Neutrophil (primary cell): Measurements from ENCODE around the gene COL13A1.

Experiments used
- H3K27ac ChIP-seq: fragments of 200-600 bp; sonication (generic); 2 replicates; pipeline ENCODE4 v1.5.1; 2016; ENCODE audit warnings: mild to moderate bottlenecking, moderate library complexity
- H3K27me3 ChIP-seq: fragments of 200-600 bp; sonication (generic); 2 replicates; pipeline ENCODE4 v1.6.0; 2016; ENCODE audit warnings: mild to moderate bottlenecking
- H3K36me3 ChIP-seq: fragments of 200-600 bp; sonication (generic); 2 replicates; pipeline ENCODE4 v1.5.1; 2017
- H3K4me1 ChIP-seq, 2 experiments: fragments of 200-600 bp in 1 of 2; sonication (generic) in 1 of 2; 1 replicate in 1 of 2; 2 replicates in 1 of 2; pipeline versions ENCODE4 v1.5.1 to v1.6.1; 2013 to 2016; ENCODE audit warnings: low read depth in 1 of 2, low read length in 1 of 2, mild to moderate bottlenecking in 1 of 2, moderate library complexity in 1 of 2; ENCODE audit not compliant: control insufficient read depth in 1 of 2, insufficient read depth in 1 of 2
- H3K4me3 ChIP-seq, 2 experiments: fragments of 200-600 bp in 1 of 2; sonication (generic) in 1 of 2; 1 replicate in 1 of 2; 2 replicates in 1 of 2; pipeline ENCODE4 v1.5.1; 2013 to 2016; ENCODE audit warnings: low read depth in 1 of 2, low read length in 1 of 2, mild to moderate bottlenecking in 1 of 2, moderate library complexity in 1 of 2
- H3K9me3 ChIP-seq: fragments of 200-600 bp; sonication (generic); 2 replicates; pipeline ENCODE4 v1.5.1; 2016
- TF ChIP-seq, protein P1 (sequence below): fragments of 200-600 bp; sonication (generic); IDR thresholded peaks from 2 replicates; pipeline ENCODE4 v1.5.1; 2016; ENCODE audit warnings: antibody characterized with exemption

Gene COL13A1

GRCh38 chr10:69807122-69807521 is 5.4 kb downstream of the COL13A1 start:
- H3K4me1 ChIP-seq = peaks cover 3 to 9% of the 10 kb centered on the region in 2 experiments
- H3K36me3 ChIP-seq = no peaks in the 10 kb centered on the region
- H3K9me3 ChIP-seq = no peaks in the 10 kb centered on the region
- TF ChIP-seq, protein P1, sequence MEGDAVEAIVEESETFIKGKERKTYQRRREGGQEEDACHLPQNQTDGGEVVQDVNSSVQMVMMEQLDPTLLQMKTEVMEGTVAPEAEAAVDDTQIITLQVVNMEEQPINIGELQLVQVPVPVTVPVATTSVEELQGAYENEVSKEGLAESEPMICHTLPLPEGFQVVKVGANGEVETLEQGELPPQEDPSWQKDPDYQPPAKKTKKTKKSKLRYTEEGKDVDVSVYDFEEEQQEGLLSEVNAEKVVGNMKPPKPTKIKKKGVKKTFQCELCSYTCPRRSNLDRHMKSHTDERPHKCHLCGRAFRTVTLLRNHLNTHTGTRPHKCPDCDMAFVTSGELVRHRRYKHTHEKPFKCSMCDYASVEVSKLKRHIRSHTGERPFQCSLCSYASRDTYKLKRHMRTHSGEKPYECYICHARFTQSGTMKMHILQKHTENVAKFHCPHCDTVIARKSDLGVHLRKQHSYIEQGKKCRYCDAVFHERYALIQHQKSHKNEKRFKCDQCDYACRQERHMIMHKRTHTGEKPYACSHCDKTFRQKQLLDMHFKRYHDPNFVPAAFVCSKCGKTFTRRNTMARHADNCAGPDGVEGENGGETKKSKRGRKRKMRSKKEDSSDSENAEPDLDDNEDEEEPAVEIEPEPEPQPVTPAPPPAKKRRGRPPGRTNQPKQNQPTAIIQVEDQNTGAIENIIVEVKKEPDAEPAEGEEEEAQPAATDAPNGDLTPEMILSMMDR = no peak
- H3K27ac ChIP-seq = no peak overlapping the region
- peaks cover 24% of the 10 kb centered on the region for H3K27me3 ChIP-seq
- H3K4me3 ChIP-seq = no peak overlapping the region

DNA sequence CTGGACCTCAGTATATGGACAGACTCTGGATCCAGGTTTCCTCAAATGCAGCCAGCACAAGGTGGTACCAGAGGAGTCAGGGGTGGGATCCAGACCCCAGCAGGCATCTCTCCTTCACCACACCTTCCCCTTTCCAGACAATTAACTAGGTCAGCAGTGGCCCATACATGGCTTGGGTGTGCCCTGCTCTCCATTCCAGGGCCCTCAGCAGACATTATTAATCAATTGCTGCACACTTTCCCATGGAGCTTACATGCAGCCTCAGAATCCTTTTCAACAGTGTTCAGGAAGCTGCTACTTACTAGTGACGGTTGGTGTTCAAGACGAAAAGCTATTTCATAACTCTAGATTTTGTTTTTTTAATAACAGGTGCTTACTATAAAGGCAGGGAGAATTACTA is 6.0 kb downstream of the COL13A1 start:
- Histone ChIP-seq H3K27me3 (peaks cover 18% of the 10 kb centered on the region), H3K27ac (no peak overlapping the region), H3K4me3 (no peak overlapping the region), H3K36me3 (no peaks in the 10 kb centered on the region), H3K4me1 (peaks cover under 1 to 3% of the 10 kb centered on the region in 2 experiments), H3K9me3 (no peaks in the 10 kb centered on the region)
- TF ChIP-seq, protein P1 = no peak

GRCh38 chr10:69809318-69809717 is 7.6 kb downstream of the COL13A1 start:
- H3K27ac ChIP-seq = no peak overlapping the region
- peaks cover 2% of the 10 kb centered on the region for H3K27me3 ChIP-seq
- TF ChIP-seq, protein P1 = no peak
- no peaks in the 10 kb centered on the region for H3K9me3 ChIP-seq
- H3K36me3 ChIP-seq = no peaks in the 10 kb centered on the region
- H3K4me1 ChIP-seq = no peaks in the 10 kb centered on the region
- no peak overlapping the region for H3K4me3 ChIP-seq

GRCh38 chr10:69810097-69810496 is 8.4 kb downstream of the COL13A1 start:
- no peaks in the 10 kb centered on the region for H3K27me3 ChIP-seq
- H3K36me3 ChIP-seq = no peaks in the 10 kb centered on the region
- no peak overlapping the region for H3K27ac ChIP-seq
- no peaks in the 10 kb centered on the region for H3K4me1 ChIP-seq
- no peaks in the 10 kb centered on the region for H3K9me3 ChIP-seq
- no peak overlapping the region for H3K4me3 ChIP-seq
- TF ChIP-seq, protein P1 = no peak

DNA sequence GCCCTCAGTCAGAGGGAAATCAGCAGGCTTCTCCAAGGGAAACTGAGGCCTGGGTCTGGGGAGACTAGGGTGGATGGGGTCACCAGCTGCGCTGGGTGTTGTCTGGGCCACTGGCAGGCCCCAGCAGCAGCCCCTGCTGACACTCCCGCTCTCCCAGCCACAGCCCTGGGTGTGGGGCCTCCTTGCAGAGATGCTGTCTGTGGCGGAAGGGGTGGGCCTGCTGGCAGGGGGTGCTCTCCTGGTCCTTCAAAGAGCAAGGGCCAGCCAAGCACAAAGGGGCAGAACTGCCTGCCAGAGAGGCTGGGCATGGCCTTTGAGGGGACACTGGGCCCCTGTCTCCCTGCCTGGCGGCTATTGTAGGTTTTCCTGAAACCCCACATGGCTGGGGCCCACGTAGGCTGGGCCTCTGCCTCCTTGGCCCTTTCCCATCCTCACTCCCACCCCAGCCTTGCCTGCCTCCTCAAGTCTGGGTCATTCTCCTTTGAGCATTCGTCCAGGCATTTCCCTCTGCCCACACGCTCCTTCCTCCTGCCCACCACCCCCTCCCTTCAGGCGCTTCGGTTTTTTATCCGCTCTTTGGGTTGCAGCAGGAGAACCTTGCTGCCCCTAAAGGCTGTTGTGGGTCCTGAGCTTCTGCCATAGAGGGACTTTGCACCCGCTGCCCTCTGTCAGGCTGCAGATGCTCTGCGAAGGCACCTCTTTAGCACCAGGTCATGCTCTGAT is 9.1 kb downstream of the COL13A1 start:
- H3K27ac ChIP-seq = no peak overlapping the region
- H3K27me3 ChIP-seq = no peaks in the 10 kb centered on the region
- H3K4me1 ChIP-seq = peaks cover 1% of the 10 kb centered on the region in 2 experiments
- H3K4me3 ChIP-seq = no peak overlapping the region
- TF ChIP-seq, protein P1 = no peak
- no peaks in the 10 kb centered on the region for H3K36me3 ChIP-seq
- no peaks in the 10 kb centered on the region for H3K9me3 ChIP-seq
